A204.1 (cell line): ENCODE measurements around the gene EIF4A3.

Experiments used
- FAIRE-seq: peaks from 2 replicates; lab custom pipeline; 2012; peaks lifted over from hg19 to GRCh38; lab: Jason Lieb, UNC

Gene EIF4A3

DNA sequence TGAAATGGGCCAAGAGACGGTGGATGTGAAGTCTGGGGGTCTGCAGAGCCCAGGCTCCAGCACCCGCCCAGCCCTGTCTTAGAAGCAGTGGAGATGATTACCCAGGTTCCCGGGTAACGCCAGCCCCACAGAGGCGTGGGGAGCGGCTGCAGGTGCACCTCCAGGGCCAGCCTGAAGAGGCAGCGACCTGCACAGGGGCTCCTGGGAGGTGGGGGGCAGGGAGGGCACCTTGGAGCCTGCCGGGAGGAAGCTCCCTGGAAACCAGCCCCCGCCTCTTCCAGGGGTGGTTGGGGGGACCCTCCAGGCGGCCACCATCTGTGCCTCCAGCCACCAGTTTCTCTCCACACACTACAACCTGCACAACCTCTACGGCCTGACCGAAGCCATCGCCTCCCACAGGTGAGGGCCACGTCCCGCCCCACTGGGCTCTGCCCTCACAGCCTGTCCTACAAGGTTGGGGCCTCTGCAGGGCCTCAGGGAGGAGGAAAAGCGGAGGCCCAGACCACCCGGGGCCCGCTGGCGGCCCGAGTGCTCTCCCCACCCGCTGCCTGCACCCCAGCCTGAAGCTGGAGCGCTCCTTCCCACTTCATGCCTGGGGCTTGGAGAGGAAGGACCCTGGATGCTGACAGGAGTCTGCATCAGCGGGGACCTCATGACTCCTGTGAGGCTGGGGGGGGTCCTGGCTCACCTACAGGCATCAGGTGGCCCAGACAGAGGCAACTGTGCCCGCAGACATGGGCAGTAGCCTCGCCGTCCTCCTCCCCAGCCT lies 35.0 kb downstream of the EIF4A3 start:
- FAIRE-seq = no peak

DNA sequence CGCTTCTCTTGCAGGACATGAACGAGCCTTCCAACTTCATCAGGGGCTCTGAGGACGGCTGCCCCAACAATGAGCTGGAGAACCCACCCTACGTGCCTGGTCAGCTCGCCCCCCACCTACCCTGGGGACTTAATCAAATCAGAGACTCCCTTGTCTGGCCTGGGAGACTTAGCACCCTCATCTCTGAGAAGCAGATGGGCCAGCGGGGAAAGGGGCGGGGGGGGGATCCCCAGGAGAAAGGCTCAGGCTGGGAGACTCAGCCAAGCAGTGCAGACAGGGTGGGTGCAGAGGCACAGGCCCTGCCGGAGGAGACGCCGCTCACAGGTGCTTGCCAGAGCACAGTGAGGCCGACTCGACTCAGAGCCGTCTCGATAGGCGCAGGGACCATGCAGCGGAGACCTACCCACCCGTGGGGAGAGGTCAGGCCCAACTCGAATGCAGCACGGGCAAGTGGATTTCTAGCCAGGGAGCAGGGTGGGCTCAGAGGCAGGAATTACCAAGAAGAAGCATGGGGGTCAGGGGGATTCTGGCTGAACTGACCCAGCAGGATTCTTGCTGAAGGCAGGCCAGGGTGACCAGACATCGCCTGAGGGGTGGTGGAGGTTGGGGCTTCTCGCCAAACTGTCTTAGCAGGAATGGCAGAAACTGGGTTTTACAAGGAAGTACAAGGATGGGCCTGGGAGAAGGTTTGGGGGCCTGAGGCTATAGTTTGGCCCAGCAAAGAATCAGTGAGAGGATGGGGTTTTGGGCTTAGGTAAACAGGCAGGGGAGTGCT lies 35.8 kb downstream of the EIF4A3 start:
- no peak for FAIRE-seq

DNA sequence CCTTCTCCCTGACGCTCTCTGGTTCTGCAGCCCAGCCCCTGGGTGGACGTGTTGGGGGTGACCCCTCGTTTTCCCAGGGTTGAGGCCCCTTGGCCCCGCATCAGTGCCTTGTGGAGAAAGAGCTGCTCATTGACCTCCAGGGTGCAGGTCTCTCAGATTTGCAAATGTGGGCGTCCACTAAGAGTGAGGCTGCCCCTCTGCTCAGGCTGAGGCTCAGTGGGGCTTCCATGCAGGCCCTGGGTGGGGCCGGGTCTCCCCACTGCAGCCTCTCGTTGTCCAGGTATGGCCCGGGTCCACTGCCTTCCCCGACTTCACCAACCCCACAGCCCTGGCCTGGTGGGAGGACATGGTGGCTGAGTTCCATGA lies 36.5 kb downstream of the EIF4A3 start:
- no peak for FAIRE-seq

DNA sequence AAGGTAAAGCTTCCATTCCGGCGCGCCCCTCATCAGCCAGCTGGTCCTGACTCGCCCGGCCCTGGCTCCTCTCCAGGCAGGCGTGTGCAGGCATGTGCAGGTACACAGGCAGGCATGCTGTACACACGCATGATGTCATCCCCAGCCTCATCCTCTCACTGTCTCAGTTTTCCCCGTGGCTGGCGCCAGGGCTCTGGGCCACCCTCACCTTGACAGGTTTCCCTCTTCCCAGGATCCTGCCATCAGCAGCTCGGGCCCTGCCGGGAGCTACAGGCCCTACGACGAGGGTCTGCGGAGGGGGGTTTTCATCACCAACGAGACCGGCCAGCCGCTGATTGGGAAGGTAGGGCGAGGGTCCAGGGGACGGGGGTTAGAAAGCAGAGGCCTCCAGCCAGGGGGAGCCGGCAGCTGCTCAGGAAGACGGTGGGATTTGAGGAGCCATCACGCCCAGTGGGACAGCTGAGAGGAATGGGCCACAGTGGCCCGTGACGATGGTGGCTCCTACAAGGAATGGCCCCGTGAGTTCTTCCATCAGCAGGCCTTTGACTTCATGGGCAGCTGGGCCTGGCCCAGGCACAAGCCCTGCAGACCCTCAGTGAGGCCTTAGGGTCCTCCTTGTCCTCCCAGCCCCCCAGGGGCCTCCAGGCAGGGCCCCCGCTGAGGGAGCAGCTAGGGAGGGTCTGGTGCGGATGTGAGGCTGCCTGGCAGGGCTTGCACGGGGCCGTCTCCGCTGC lies 37.0 kb downstream of the EIF4A3 start:
- no peak for FAIRE-seq

DNA sequence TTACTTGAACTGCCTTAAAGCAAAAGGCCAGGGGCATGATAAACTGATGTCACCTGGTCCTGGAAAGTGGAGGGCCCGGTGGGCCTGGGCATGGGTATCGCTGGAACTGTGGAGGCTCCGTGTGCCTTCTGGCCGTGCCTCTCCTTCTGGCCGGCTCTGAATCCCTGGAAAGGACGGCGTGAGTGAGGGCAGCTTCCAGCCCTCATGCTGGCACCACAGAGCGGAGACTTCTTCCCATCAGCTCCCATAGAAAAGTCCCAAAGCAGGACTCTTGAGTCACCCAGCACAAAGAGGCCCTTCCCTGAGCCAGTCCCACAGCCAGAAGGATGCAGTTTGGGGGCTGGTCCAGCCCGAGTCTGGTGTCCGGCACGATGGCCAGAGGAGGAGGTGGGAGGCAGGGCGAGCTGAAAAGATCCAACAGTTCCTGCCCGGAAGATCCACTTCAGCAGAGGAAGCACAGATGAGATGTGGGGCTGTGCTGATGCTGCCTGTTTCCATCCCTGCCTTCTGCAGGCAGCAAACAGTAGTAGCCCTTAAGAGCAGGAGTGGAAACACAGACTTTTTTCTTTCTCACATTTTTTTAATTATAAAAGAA lies 37.8 kb downstream of the EIF4A3 start:
- no peak for FAIRE-seq

DNA sequence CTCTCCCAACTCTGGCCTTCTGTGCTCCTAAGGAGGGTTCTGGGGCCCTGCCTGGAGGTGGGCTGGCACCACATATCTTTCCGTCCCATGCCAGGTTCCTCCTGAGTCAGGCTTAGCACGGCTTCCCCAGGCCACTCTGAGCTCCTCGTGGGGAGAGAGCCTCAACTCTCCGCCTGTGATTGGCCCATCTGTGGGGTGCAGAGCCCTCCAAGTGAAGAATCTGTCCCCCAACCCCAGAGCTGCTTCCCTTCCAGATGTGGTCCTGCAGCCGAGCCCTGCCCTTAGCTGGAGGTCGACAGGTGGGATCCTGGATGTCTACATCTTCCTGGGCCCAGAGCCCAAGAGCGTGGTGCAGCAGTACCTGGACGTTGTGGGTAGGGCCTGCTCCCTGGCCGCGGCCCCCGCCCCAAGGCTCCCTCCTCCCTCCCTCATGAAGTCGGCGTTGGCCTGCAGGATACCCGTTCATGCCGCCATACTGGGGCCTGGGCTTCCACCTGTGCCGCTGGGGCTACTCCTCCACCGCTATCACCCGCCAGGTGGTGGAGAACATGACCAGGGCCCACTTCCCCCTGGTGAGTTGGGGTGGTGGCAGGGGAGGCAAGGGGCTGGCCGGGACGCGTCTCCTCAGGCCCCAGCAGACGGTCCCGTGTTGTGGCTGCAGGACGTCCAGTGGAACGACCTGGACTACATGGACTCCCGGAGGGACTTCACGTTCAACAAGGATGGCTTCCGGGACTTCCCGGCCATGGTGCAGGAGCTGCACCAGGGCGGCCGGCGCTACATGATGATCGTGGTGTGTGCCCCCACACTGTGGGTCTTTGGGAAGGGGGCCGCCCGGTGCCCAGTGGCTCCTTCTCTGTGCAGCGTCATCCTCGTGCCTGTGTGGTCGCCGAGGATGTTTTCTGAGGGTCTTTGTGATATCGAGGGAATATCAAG lies 38.6 kb downstream of the EIF4A3 start:
- FAIRE-seq = no peak

DNA sequence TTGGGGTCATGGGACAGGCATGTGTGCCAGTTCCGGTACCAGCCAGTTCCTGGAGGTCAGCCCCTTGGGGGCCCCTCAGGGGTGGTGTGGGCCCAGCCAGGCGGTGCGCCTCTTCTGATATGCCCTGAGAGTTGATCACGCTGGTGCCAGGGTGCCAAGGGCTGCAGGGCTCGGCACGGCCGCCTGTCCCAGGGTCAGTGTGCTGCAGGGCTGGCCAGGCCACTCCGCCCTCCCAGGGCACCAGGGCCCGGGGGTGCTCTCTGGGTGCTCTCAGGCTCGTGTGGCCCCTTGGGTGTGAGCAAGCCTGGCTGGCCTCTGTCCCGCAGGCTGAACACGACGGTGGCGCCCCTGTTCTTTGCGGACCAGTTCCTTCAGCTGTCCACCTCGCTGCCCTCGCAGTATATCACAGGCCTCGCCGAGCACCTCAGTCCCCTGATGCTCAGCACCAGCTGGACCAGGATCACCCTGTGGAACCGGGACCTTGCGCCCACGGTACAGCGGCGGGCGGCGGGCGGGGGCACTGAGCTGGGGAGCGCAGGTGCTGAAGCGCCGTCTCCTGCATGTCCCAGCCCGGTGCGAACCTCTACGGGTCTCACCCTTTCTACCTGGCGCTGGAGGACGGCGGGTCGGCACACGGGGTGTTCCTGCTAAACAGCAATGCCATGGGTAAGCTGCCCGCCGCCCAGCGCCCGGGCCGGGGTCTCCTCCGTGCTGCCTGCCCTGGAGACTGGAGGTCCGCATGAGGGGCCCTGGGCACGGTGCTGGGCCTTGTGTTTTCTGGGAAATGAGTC lies 39.5 kb downstream of the EIF4A3 start:
- FAIRE-seq = no peak

DNA sequence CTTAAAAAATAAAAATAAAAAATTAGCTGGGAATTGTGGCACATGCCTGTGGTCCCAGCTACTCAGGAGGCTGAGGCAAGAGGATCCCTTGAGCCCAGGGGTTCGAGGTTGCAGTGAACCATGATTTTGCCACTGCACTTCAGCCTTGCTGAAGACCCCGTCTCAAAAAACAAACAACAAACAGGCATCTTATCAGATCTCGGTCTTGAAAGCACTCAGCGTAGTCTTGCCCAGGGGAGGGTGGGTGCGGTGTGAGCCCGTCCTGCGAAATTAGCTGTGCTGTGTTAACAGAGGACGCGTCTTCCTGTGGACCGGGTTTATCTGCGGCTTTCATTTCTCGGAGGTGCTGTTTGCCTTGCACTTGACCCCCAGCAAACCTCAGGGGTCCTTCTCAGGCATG lies 40.2 kb downstream of the EIF4A3 start:
- no peak for FAIRE-seq

DNA sequence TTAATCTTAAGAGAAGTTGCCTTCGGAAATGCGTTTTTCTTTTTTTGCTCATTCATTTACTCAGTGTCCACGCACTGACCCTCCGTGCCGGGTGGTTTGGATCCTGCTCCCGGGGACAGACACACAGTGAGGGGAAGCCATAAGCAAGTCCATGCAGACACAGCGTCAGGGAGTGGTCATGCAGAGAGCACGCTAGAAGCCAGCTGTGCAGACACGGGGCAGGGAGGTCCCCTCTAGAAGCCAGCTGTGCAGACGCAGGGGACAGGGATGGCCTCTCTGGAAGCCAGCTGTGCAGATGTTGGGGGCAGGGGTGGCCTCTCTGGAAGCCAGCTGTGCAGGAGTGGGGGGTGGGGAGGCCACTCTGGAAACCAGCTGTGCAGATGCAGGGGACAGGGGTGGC lies 40.8 kb downstream of the EIF4A3 start:
- FAIRE-seq = no peak

DNA sequence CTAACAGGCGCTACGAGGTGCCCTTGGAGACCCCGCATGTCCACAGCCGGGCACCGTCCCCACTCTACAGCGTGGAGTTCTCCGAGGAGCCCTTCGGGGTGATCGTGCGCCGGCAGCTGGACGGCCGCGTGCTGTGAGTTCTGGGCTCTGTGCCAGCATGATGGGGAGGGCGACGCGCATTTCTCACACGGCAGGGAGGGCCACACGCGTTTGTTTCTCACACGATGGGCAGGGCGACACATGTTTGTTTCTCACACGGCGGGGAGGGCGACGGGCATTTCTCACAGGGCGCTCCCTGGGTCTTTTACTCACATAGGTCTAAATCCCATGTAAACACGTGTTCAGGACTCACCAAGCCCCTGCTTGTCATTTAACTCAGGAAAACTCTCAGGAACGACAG lies 41.2 kb downstream of the EIF4A3 start:
- FAIRE-seq = no peak

DNA sequence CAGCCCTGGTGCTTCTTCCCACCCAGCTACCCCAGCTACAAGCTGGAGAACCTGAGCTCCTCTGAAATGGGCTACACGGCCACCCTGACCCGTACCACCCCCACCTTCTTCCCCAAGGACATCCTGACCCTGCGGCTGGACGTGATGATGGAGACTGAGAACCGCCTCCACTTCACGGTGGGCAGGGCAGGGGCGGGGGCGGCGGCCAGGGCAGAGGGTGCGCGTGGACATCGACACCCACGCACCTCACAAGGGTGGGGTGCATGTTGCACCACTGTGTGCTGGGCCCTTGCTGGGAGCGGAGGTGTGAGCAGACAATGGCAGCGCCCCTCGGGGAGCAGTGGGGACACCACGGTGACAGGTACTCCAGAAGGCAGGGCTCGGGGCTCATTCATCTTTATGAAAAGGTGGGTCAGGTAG lies 42.0 kb downstream of the EIF4A3 start:
- no peak for FAIRE-seq

DNA sequence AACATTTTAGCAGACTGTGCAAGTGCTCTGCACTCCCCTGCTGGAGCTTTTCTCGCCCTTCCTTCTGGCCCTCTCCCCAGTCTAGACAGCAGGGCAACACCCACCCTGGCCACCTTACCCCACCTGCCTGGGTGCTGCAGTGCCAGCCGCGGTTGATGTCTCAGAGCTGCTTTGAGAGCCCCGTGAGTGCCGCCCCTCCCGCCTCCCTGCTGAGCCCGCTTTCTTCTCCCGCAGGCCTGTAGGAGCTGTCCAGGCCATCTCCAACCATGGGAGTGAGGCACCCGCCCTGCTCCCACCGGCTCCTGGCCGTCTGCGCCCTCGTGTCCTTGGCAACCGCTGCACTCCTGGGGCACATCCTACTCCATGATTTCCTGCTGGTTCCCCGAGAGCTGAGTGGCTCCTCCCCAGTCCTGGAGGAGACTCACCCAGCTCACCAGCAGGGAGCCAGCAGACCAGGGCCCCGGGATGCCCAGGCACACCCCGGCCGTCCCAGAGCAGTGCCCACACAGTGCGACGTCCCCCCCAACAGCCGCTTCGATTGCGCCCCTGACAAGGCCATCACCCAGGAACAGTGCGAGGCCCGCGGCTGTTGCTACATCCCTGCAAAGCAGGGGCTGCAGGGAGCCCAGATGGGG lies 42.5 kb downstream of the EIF4A3 start:
- no peak for FAIRE-seq

DNA sequence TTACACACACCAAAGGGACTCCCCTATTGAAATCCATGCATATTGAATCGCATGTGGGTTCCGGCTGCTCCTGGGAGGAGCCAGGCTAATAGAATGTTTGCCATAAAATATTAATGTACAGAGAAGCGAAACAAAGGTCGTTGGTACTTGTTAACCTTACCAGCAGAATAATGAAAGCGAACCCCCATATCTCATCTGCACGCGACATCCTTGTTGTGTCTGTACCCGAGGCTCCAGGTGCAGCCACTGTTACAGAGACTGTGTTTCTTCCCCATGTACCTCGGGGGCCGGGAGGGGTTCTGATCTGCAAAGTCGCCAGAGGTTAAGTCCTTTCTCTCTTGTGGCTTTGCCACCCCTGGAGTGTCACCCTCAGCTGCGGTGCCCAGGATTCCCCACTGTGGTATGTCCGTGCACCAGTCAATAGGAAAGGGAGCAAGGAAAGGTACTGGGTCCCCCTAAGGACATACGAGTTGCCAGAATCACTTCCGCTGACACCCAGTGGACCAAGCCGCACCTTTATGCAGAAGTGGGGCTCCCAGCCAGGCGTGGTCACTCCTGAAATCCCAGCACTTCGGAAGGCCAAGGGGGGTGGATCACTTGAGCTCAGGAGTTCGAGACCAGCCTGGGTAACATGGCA lies 43.4 kb downstream of the EIF4A3 start:
- FAIRE-seq = no peak

DNA sequence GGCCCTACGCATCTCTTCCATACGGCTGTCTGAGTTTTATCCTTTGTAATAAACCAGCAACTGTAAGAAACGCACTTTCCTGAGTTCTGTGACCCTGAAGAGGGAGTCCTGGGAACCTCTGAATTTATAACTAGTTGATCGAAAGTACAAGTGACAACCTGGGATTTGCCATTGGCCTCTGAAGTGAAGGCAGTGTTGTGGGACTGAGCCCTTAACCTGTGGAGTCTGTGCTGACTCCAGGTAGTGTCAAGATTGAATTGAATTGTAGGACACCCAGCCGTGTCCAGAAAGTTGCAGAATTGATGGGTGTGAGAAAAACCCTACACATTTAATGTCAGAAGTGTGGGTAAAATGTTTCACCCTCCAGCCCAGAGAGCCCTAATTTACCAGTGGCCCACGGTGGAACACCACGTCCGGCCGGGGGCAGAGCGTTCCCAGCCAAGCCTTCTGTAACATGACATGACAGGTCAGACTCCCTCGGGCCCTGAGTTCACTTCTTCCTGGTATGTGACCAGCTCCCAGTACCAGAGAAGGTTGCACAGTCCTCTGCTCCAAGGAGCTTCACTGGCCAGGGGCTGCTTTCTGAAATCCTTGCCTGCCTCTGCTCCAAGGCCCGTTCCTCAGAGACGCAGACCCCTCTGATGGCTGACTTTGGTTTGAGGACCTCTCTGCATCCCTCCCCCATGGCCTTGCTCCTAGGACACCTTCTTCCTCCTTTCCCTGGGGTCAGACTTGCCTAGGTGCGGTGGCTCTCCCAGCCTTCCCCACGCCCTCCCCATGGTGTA lies 44.1 kb downstream of the EIF4A3 start:
- FAIRE-seq = no peak

DNA sequence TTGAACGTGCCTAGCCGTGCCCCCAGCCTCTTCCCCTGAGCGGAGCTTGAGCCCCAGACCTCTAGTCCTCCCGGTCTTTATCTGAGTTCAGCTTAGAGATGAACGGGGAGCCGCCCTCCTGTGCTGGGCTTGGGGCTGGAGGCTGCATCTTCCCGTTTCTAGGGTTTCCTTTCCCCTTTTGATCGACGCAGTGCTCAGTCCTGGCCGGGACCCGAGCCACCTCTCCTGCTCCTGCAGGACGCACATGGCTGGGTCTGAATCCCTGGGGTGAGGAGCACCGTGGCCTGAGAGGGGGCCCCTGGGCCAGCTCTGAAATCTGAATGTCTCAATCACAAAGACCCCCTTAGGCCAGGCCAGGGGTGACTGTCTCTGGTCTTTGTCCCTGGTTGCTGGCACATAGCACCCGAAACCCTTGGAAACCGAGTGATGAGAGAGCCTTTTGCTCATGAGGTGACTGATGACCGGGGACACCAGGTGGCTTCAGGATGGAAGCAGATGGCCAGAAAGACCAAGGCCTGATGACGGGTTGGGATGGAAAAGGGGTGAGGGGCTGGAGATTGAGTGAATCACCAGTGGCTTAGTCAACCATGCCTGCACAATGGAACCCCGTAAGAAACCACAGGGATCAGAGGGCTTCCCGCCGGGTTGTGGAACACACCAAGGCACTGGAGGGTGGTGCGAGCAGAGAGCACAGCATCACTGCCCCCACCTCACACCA lies 44.8 kb downstream of the EIF4A3 start:
- no peak for FAIRE-seq

DNA sequence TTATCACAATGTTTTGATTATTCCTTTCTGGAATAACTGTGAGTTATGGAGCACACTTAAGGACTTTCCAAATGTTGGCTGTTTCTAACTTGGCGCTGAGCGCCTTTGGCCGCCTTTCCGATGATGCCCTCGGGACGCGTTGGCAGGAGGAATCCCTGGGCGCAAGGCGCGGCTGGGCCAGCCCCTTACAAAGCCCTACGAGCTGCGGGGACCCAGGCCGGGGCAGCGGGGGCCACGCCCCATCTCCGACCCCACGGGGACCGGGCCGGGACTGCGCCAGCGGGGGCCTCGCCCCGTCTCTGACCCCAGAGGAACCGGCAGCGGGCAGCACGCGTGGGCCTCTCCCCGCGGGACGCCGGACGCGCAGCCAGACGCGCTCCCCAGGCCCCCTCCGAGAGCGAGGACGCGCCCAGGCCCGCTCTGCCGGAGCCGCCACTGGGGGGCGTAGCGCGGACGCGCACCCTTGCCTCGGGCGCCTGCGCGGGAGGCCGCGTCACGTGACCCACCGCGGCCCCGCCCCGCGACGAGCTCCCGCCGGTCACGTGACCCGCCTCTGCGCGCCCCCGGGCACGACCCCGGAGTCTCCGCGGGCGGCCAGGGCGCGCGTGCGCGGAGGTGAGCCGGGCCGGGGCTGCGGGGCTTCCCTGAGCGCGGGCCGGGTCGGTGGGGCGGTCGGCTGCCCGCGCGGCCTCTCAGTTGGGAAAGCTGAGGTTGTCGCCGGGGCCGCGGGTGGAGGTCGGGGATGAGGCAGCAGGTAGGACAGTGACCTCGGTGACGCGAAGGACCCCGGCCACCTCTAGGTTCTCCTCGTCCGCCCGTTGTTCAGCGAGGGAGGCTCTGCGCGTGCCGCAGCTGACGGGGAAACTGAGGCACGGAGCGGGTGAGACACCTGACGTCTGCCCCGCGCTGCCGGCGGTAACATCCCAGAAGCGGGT lies 45.6 kb downstream of the EIF4A3 start, which contains the start of gene GAA:
TSS of gene GAA (plus strand) at position 571 of the 935 bp plus-strand sequence. CDS start 3,006 bp downstream, outside the sequence.
- no peak for FAIRE-seq

DNA sequence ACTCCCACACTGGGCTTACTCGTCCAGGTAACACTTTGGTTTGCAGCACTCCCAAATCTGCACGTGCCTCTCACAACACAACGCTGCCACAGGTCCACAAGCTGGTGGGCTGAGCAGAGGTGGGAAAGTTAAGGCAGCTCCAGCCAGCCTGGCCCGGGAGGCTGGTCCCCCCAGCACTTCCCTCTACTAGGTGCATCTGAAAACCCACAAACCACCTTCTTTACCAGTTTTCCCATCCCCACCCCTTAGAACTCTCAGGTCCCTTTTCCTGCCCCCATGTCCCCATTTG lies 46.9 kb downstream of the EIF4A3 start:
- FAIRE-seq = no peak
